Left lung (tissue), 10 donors: ENCODE data around the gene PCDH18. TPM values are rescaled to one million over a fixed set of nuclear protein-coding genes. Genes with fewer than 3 reads are reported as not detected.
"Not testable (repeated sequence)": the region's sequence is repeated elsewhere in the genome, so short reads cannot be mapped to it uniquely, and the experiment has no call there.

Experiments
- ATAC-seq: fragments of 200-7000 bp; cut with Tn5 transposase; one replicate; pipeline ENCODE4 v1.9.1; 2020; ENCODE audit warnings: moderate library complexity
- DNase-seq, 4 donors: peaks; one replicate each; pipeline ENCODE4 v3.0.0-alpha.2; 2013 to 2020
- H3K27ac ChIP-seq, 2 donors: fragments of 200-600 bp; sonication (generic) in 1 of 2; one replicate each; pipeline versions ENCODE4 v1.5.0 to v1.8.0; 2020 to 2021
- H3K27me3 ChIP-seq, 2 donors: fragments of 200-600 bp; sonication (generic) in 1 of 2; one replicate each; pipeline versions ENCODE4 v1.5.0 to v1.8.0; 2020 to 2021
- H3K36me3 ChIP-seq, 2 donors: fragments of 200-600 bp; sonication (generic) in 1 of 2; one replicate each; pipeline versions ENCODE4 v1.5.0 to v1.8.0; 2020 to 2021
- H3K4me1 ChIP-seq, 2 donors: fragments of 200-600 bp; one replicate each; pipeline ENCODE4 v1.8.0; 2021
- H3K4me3 ChIP-seq, 2 donors: fragments of 200-600 bp; sonication (generic) in 1 of 2; one replicate each; pipeline versions ENCODE4 v1.5.0 to v1.8.0; 2020 to 2021; ENCODE audit warnings: mild to moderate bottlenecking in 1 of 2
- H3K9me3 ChIP-seq, 2 donors: fragments of 200-600 bp; sonication (generic) in 1 of 2; one replicate each; pipeline versions ENCODE4 v1.5.0 to v1.8.0; 2020 to 2021
- intact Hi-C, 2 donors: fragments of 100-400 bp; cut with DNase I; formaldehyde crosslinking; loops; one replicate each; pipeline versions ENCODE4 v1.11.2 to v1.14.2; 2022
- polyA plus RNA-seq, 6 donors: library from polyadenylated mRNA; unstranded; fragments of 120-200 nt; gene quantifications; one replicate each; pipeline ENCODE4 v1.2.1, GENCODE V29; 2013; ENCODE audit not compliant: insufficient read length in 6 of 6
- total RNA-seq, 2 donors: library from RNA; stranded (reverse); fragmentation: NEBNext Ultra II Directional; extraction: Animal tissue kit (Norgen Biotek cat#: 25700); gene quantifications; one replicate each; pipeline ENCODE4 v1.2.1, GENCODE V29; 2021
- TF ChIP-seq, protein P1 (sequence below), 2 donors: fragments of 200-600 bp; sonication (generic) in 1 of 2; IDR thresholded peaks; one replicate each; pipeline versions ENCODE4 v1.5.0 to v1.8.0; 2021; ENCODE audit warnings: antibody characterized with exemption in 2 of 2
- donor health status: DM: no; HTN: yes; CAD: no.
- donor health status: DM: no; HTN: no; CAD: no.

The PCDH18 gene
- total and polyA plus RNA-seq, 8 donors: 12.1 to 123 (median 107) TPM

DNA sequence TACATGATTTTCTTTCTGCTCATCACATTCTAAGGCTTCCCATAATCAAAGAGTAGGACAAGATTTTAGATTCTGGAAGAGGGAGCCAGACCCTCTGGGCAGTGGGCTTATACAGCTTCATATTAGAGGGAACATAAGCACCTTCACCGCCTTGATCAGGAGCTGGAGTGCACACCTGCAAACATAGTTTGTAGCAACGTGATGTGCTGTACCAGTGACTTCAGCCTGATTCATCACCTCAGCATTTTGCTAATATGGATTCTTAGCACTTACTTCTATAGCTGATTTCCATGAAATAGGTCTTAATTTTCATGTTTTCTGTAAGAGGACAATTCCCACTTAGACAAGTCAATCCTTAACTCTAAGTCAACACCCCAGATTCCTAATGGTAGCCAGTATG is 36.7 kb downstream of the PCDH18 start:
- Histone ChIP-seq H3K9me3 (no peaks in the 10 kb centered on the region), H3K27ac (no peak overlapping the region), H3K4me1 (no peaks in the 10 kb centered on the region), H3K27me3 (no peaks in the 10 kb centered on the region), H3K36me3 (no peaks in the 10 kb centered on the region), H3K4me3 (no peak overlapping the region)
- DNase-seq: no peak
- no peak for ATAC-seq
- intact Hi-C loops: no loop called here
- TF ChIP-seq, protein P1, sequence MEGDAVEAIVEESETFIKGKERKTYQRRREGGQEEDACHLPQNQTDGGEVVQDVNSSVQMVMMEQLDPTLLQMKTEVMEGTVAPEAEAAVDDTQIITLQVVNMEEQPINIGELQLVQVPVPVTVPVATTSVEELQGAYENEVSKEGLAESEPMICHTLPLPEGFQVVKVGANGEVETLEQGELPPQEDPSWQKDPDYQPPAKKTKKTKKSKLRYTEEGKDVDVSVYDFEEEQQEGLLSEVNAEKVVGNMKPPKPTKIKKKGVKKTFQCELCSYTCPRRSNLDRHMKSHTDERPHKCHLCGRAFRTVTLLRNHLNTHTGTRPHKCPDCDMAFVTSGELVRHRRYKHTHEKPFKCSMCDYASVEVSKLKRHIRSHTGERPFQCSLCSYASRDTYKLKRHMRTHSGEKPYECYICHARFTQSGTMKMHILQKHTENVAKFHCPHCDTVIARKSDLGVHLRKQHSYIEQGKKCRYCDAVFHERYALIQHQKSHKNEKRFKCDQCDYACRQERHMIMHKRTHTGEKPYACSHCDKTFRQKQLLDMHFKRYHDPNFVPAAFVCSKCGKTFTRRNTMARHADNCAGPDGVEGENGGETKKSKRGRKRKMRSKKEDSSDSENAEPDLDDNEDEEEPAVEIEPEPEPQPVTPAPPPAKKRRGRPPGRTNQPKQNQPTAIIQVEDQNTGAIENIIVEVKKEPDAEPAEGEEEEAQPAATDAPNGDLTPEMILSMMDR (IDR thresholded peaks at IDR 0.05): no peak

DNA sequence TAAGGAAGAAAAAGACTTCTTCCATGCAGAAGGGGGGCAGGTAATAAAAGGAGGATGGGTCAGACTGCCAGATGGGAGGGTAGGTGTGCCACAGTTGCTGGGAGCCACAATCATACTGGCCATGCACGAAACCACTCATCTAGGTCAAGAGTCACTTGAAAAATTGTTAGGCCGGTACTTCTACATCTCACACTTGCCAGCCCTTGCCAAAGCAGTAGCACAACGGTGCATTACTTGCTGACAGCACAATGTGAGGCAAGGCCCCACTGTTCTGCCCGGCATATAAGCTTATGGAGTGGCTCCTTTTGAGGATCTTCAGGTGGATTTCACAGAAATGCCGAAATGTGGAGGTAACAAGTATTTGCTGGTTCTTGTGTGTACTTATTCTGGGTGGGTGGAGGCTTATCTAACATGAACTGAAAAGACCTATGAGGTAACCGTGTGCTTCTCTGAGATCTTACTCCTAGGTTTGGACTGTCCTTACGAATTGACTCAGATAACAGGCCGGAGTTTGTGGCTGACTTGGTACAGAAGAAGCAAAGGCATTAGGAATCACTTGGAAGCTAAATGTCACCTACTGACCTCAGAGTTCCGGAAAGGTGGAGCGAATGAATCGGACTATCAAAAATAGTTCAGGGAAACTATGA is 48.9 kb downstream of the PCDH18 start:
- peak in 1 of 4 donors; percentile 71 for DNase-seq

DNA sequence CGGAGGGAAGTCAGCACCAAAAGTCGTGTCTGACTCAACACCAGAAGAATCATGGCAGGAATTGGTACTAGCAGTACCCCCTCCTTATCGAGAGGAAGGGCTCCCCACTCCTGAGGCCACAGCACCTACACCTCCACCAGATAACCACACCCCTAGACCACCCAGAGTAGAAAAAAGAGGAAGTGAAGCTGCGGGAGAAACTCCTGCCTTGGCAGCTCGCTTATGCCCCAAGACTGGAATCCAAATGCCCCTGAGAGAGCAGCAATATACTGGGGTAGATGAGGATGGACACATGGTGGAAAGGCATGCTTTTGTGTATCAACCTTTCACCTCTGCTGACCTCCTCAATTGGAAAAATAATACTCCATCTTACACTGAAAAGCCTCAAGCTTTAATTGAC is 52.6 kb downstream of the PCDH18 start:
- H3K36me3 ChIP-seq, intact Hi-C loops, ATAC-seq, DNase-seq, H3K27me3 ChIP-seq, H3K4me1 ChIP-seq, H3K27ac ChIP-seq, H3K9me3 ChIP-seq, H3K4me3 ChIP-seq: not testable (repeated sequence)

More for the DNA sequence above, 48.9 kb downstream of the PCDH18 start:
- peak overlapping the region in 1 of 2 donors; percentile 5 for H3K27ac ChIP-seq
- intact Hi-C loops, H3K9me3 ChIP-seq, H3K4me1 ChIP-seq, H3K27me3 ChIP-seq, H3K4me3 ChIP-seq, H3K36me3 ChIP-seq: not testable (repeated sequence)
- ATAC-seq: peak; percentile 80

DNA sequence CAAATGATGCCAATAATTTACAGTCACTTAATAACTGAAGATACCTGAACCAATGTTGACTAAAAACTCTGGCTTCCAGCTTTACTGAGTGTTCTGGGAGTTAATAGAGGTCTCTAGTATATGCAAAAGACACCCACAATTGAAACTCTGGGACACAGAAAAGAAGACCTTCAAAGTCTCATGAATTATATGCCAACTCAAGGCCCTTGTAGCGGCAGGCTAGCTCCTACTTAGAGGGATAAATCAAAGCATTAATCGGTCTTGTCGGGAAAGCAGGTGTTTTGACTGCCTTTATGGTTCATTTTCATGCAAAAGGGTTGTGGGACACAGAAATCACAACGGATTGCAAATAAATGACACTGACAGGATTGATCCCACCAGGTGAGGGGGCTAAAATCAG is 55.9 kb downstream of the PCDH18 start:
- ATAC-seq: no peak

DNA sequence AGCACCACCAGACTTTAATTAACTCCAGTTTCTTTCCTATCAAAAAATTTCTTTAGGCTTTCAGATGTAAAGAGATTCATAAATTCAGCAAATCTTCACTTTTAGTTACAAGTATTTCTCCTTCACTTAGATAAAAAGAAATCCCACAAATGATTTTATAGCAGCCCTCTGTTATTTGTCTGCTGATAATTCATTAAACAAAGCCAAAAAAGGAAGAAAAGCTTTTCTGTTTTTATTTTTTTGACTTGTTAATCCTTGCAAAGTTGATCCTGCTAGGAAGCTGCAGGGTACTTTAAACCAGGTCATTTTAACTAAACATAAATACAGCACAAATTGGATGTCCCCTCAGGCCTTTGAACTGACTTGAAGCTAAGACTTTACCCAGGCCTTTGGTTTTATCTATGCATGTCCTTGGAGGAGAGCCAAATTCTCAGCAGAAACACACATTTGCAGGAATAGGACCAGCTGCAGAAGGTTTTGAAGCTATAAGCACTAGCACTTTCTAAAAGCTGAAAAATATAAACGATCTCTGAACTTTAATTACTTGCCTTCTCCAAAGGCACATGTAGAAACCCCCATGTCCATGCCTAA is 57.5 kb downstream of the PCDH18 start:
- Histone ChIP-seq H3K36me3 (no peaks in the 10 kb centered on the region), H3K4me3 (no peak overlapping the region), H3K4me1 (no peaks in the 10 kb centered on the region), H3K9me3 (peaks cover 0 to 3% of the 10 kb centered on the region in 2 donors), H3K27me3 (no peaks in the 10 kb centered on the region), H3K27ac (no peak overlapping the region)
- DNase-seq (peak in 2 of 4 donors; percentile 74 to 86), ATAC-seq (no peak)
- intact Hi-C loops: no loop called here
- TF ChIP-seq, protein P1 (IDR thresholded peaks at IDR 0.05): no peak

More for the DNA sequence above, 55.9 kb downstream of the PCDH18 start:
- Histone ChIP-seq H3K36me3 (no peaks in the 10 kb centered on the region), H3K4me1 (no peaks in the 10 kb centered on the region), H3K27ac (no peak overlapping the region), H3K27me3 (no peaks in the 10 kb centered on the region), H3K4me3 (no peak overlapping the region), H3K9me3 (peaks cover 0 to 3% of the 10 kb centered on the region in 2 donors)
- intact Hi-C loops: no loop called here
- no peak for DNase-seq
- TF ChIP-seq, protein P1 (IDR thresholded peaks at IDR 0.05): no peak

GRCh38 chr4:137471895-137472294 is 60.4 kb downstream of the PCDH18 start:
- DNase-seq (no peak), ATAC-seq (no peak)
- TF ChIP-seq, protein P1 (IDR thresholded peaks at IDR 0.05): no peak
- intact Hi-C loops: no loop called here
- Histone ChIP-seq H3K27me3 (no peaks in the 10 kb centered on the region), H3K4me3 (no peak overlapping the region), H3K36me3 (no peaks in the 10 kb centered on the region), H3K9me3 (peaks cover 0 to 15% of the 10 kb centered on the region in 2 donors), H3K27ac (no peak overlapping the region), H3K4me1 (no peaks in the 10 kb centered on the region)
